ENCODE results near the gene CASP2. TPM values are rescaled to one million over a fixed set of nuclear protein-coding genes. Genes with fewer than 3 reads are reported as not detected.

The CASP2 gene
- total and polyA plus RNA-seq, 10 of the 15 experiments (the other 5 are each of a cell fraction or from before 2014, with no cell fraction given), result 12.1 to 60.4 (median 26.2) TPM

DNA sequence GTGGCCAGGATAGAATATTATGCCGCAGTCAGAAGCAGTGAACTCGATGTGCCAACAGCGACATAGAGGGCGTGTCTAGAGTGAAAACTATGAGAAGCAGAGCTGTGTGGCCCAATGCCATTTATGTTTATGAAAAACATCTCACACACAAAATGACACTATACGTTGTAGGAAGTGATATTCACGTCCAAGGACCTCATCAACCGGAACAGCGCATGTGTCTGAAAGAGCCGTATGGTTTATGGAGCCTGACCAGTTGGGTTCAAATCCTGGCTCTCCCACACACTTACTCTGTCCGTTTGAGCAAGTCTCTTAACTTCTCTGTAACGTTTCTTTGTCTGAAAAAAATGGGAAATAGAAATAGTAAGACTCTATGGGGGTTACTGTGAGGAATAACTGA lies 45.8 kb upstream of the CASP2 start:
- Histone ChIP-seq H4K20me1 (ENCODE audit: control insufficient read depth, insufficient read depth) (no peaks in the 10 kb centered on the region), H3K27me3 (replicated peaks in 1 of 2; ENCODE audit: control insufficient read depth in 2 of 2, insufficient read depth in 2 of 2, low read length in 1 of 2) (no peaks in the 10 kb centered on the region), H3K9me3 (replicated peaks; ENCODE audit: control insufficient read depth, insufficient read depth, low read length) (no peaks in the 10 kb centered on the region; the same call in 2 of the 3 replicates), H3K36me3 (ENCODE audit: control insufficient read depth in 2 of 2, insufficient read depth in 2 of 2, low read length in 1 of 2) (no peaks in the 10 kb centered on the region), H3K4me1 (ENCODE audit: control insufficient read depth, insufficient read depth, low read length) (no peaks in the 10 kb centered on the region), H3K79me2 (ENCODE audit: control insufficient read depth, insufficient read depth, low read length) (no peaks in the 10 kb centered on the region), H2AFZ (ENCODE audit: control insufficient read depth, low read depth, low read length) (no peak overlapping the region), H3K27ac (ENCODE audit: control insufficient read depth, insufficient read depth) (no peak overlapping the region), H3K4me3 (no peak overlapping the region), H3K9ac (ENCODE audit: control insufficient read depth, insufficient read depth, low read length) (no peak overlapping the region), H3K4me2 (ENCODE audit: control insufficient read depth, insufficient read depth) (no peak overlapping the region)
- in situ Hi-C loops (cut with MboI) (no loop called here), intact Hi-C loops (cut with micrococcal nuclease; ENCODE audit: unreplicated experiment) (loop anchor here (10.0 kb wide), 1 partner anchor 882 kb away; the partner anchor contains the start of gene OR2A14)
- ATAC-seq (no peak), FAIRE-seq (no peak), DNase-seq (ENCODE audit: low read depth, low spot score) (no peak)
- 57% methylated on average over 11 of the region's 11 CpGs for WGBS (ENCODE audit: insufficient coverage, insufficient replicate concordance, low lambda C conversion rate, missing lambda C conversion rate)
- ChIA-PET CTCF (interaction anchor here (0.7 to 6.9 kb wide), 4 partner anchors 46 to 886 kb away, joined by 3 to 124 read pairs (median 4); partner anchors contain the start of gene CASP2), SMC1A (ENCODE audit: uncharacterized antibody, unreplicated experiment) (interaction anchor here (0.8 to 3.3 kb wide), 4 partner anchors 161 to 175 kb away, joined by 3 to 73 read pairs (median 4); no protein-coding TSS in a partner anchor), POLR2A (no interaction called here), RAD21 (ENCODE audit: unreplicated experiment) (no interaction called here)
- no TSS peak for BruUV-seq (replicated peaks)
- TF ChIP-seq HDAC6 (IDR thresholded peaks at IDR 0.05; ENCODE audit: unreplicated experiment) (no peak), NR2F1 (conservative IDR thresholded peaks at IDR 0.05) (no peak), TCF12 (IDR thresholded peaks at IDR 0.05; ENCODE audit: low read depth, low read length) (no peak), MTA2 (IDR thresholded peaks at IDR 0.05; ENCODE audit: low read depth) (no peak), IKZF1 (conservative IDR thresholded peaks at IDR 0.05) (no peak), IRF4 (IDR thresholded peaks at IDR 0.05; ENCODE audit: low read depth, low read length) (no peak)

DNA sequence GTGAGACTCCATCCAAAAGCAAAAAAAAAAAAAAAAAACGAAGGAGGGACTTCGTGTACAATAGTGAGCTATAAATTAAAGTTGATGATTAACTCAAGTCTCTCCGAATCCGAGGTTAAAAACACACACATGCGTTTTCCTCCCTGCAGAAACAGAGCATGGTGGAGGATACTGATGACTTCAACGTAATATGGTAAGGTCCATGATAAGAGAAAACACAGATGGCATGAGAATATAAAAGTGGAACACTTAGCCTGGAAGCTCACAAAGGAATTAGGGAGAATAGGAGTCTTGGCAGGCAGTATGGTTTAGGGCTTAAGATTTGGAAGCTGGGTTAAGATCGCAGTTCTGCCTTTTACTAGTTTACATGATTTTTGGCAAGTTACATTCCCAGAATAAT lies 45.0 kb upstream of the CASP2 start:
- BruUV-seq (replicated peaks), result no TSS peak
- ChIA-PET POLR2A (interaction anchor here (0.6 kb wide), 2 partner anchors 230 to 610 kb away, joined by 3 to 4 read pairs; no protein-coding TSS in a partner anchor), CTCF (interaction anchor here (0.7 to 6.9 kb wide), 5 partner anchors 45 to 173 kb away, joined by 3 to 124 read pairs (median 3); partner anchors contain the start of gene CASP2), RAD21 (ENCODE audit: unreplicated experiment) (interaction anchor here (0.9 to 1.4 kb wide), 3 partner anchors 62 to 181 kb away, joined by 3 to 4 read pairs (median 4); no protein-coding TSS in a partner anchor), SMC1A (ENCODE audit: uncharacterized antibody, unreplicated experiment) (interaction anchor here (1.2 to 1.7 kb wide), 3 partner anchors 66 to 175 kb away, joined by 3 to 4 read pairs (median 3); no protein-coding TSS in a partner anchor)
- Histone ChIP-seq H3K27me3 (replicated peaks in 1 of 2; ENCODE audit: control insufficient read depth in 2 of 2, insufficient read depth in 2 of 2, low read length in 1 of 2) (no peaks in the 10 kb centered on the region), H3K9me3 (replicated peaks; ENCODE audit: control insufficient read depth, insufficient read depth, low read length) (no peaks in the 10 kb centered on the region; the same call in 2 of the 3 replicates), H3K27ac (ENCODE audit: control insufficient read depth, insufficient read depth) (no peak overlapping the region), H3K4me2 (ENCODE audit: control insufficient read depth, insufficient read depth) (no peak overlapping the region), H3K4me1 (ENCODE audit: control insufficient read depth, insufficient read depth, low read length) (no peaks in the 10 kb centered on the region), H3K4me3 (no peak overlapping the region), H3K9ac (ENCODE audit: control insufficient read depth, insufficient read depth, low read length) (no peak overlapping the region), H3K36me3 (ENCODE audit: control insufficient read depth in 2 of 2, insufficient read depth in 2 of 2, low read length in 1 of 2) (no peaks in the 10 kb centered on the region), H2AFZ (ENCODE audit: control insufficient read depth, low read depth, low read length) (no peak overlapping the region), H3K79me2 (ENCODE audit: control insufficient read depth, insufficient read depth, low read length) (no peaks in the 10 kb centered on the region), H4K20me1 (ENCODE audit: control insufficient read depth, insufficient read depth) (no peaks in the 10 kb centered on the region)
- FAIRE-seq (no peak), DNase-seq (ENCODE audit: low read depth, low spot score) (no peak), ATAC-seq (no peak)
- in situ Hi-C loops (cut with MboI), result no loop called here
- intact Hi-C loops (cut with micrococcal nuclease; ENCODE audit: unreplicated experiment), result loop anchor here (10.0 kb wide), 1 partner anchor 882 kb away; the partner anchor contains the start of gene OR2A14
- 69% methylated on average over 6 of the region's 7 CpGs for WGBS (ENCODE audit: insufficient coverage, insufficient replicate concordance, low lambda C conversion rate, missing lambda C conversion rate)
- TF ChIP-seq GATAD2B (conservative IDR thresholded peaks at IDR 0.05; ENCODE audit: low read depth) (no peak), ZNF274 (IDR thresholded peaks at IDR 0.05; ENCODE audit: insufficient read depth, insufficient read length) (no peak), SREBF1 (IDR thresholded peaks at IDR 0.05; ENCODE audit: low read length) (no peak), ZNF217 (IDR thresholded peaks at IDR 0.05) (no peak)
- TF ChIP-seq, protein P1, sequence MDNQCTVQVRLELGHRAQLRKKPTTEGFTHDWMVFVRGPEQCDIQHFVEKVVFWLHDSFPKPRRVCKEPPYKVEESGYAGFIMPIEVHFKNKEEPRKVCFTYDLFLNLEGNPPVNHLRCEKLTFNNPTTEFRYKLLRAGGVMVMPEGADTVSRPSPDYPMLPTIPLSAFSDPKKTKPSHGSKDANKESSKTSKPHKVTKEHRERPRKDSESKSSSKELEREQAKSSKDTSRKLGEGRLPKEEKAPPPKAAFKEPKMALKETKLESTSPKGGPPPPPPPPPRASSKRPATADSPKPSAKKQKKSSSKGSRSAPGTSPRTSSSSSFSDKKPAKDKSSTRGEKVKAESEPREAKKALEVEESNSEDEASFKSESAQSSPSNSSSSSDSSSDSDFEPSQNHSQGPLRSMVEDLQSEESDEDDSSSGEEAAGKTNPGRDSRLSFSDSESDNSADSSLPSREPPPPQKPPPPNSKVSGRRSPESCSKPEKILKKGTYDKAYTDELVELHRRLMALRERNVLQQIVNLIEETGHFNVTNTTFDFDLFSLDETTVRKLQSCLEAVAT (IDR thresholded peaks at IDR 0.05), result no peak
- TF ChIP-seq, protein P2, sequence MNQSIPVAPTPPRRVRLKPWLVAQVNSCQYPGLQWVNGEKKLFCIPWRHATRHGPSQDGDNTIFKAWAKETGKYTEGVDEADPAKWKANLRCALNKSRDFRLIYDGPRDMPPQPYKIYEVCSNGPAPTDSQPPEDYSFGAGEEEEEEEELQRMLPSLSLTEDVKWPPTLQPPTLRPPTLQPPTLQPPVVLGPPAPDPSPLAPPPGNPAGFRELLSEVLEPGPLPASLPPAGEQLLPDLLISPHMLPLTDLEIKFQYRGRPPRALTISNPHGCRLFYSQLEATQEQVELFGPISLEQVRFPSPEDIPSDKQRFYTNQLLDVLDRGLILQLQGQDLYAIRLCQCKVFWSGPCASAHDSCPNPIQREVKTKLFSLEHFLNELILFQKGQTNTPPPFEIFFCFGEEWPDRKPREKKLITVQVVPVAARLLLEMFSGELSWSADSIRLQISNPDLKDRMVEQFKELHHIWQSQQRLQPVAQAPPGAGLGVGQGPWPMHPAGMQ (IDR thresholded peaks at IDR 0.05; ENCODE audit: borderline replicate concordance), result no peak
